Spleen (tissue), 11 donors: ENCODE data around the gene ZNF683. TPM values are rescaled to one million over a fixed set of nuclear protein-coding genes. Genes with fewer than 3 reads are reported as not detected.
A peak's percentile ranks its signal among the peaks of the same experiment; 100 is the strongest.

Source experiments
- DNase-seq: peaks from one replicate; pipeline ENCODE4 v3.0.0-alpha.2; 2020
- H3K27ac ChIP-seq, 8 donors: fragments of 200-600 bp; sonication (generic) in 7 of 8; 1 replicate in 4 of 8; 2 replicates in 4 of 8; pipeline versions ENCODE4 v1.5.0 to v1.8.0; 2016 to 2021; ENCODE audit warnings: inconsistent platforms in 4 of 8, mild to moderate bottlenecking in 4 of 8, moderate library complexity in 1 of 8
- H3K27me3 ChIP-seq, 7 donors: fragments of 200-600 bp; sonication (generic) in 6 of 7; replicated peaks in 1 of 7; 1 replicate in 4 of 7; 2 replicates in 3 of 7; pipeline versions ENCODE4 v1.5.0 to v1.8.0; 2016 to 2021; ENCODE audit warnings: inconsistent platforms in 3 of 7, mild to moderate bottlenecking in 1 of 7
- H3K36me3 ChIP-seq, 6 donors: fragments of 200-600 bp; sonication (generic) in 5 of 6; 1 replicate in 4 of 6; 2 replicates in 2 of 6; pipeline versions ENCODE4 v1.5.0 to v1.8.0; 2016 to 2021; ENCODE audit warnings: inconsistent platforms in 2 of 6
- H3K4me1 ChIP-seq, 6 donors: fragments of 200-600 bp; sonication (generic) in 5 of 6; 1 replicate in 3 of 6; 2 replicates in 3 of 6; pipeline versions ENCODE4 v1.5.0 to v1.8.0; 2016 to 2021; ENCODE audit warnings: inconsistent platforms in 3 of 6
- H3K4me3 ChIP-seq, 8 donors: fragments of 200-600 bp; sonication (generic) in 7 of 8; 1 replicate in 4 of 8; 2 replicates in 4 of 8; pipeline versions ENCODE4 v1.5.0 to v1.8.0; 2016 to 2021; ENCODE audit warnings: inconsistent platforms in 4 of 8, mild to moderate bottlenecking in 4 of 8, moderate library complexity in 2 of 8
- H3K9me3 ChIP-seq, 8 donors: fragments of 200-600 bp; sonication (generic) in 7 of 8; 1 replicate in 4 of 8; 2 replicates in 4 of 8; pipeline versions ENCODE4 v1.5.0 to v1.8.0; 2016 to 2021; ENCODE audit warnings: inconsistent platforms in 4 of 8
- CTCF ChIP-seq, 11 experiments: fragments of 200-600 bp in 7 of 11; fragments of 450-650 bp in 4 of 11; sonication (generic) in 4 of 11; IDR thresholded peaks in 8 of 11; conservative IDR thresholded peaks in 3 of 11; 1 replicate in 7 of 11; 2 replicates in 4 of 11; pipeline versions ENCODE4 v1.4.0 to v1.8.0; 2016 to 2021; ENCODE audit warnings: antibody characterized with exemption in 11 of 11, inconsistent platforms in 4 of 11, mild to moderate bottlenecking in 1 of 11
- POLR2A ChIP-seq, 3 donors: fragments of 450-650 bp; IDR thresholded peaks; one replicate each; pipeline ENCODE4 v1.5.1; 2017; ENCODE audit warnings: antibody characterized with exemption in 3 of 3, mild to moderate bottlenecking in 1 of 3
- POLR2AphosphoS5 ChIP-seq, 3 donors: sonication (generic); formaldehyde crosslinking; IDR thresholded peaks; one replicate each; pipeline ENCODE4 v1.5.1; 2017; ENCODE audit warnings: antibody characterized with exemption in 3 of 3
- WGBS, 5 donors: extraction: QIAGEN DNeasy Blood & Tissue Kit in 3 of 5; methylation state at CpG; one replicate each; pipeline versions ENCODE4 v1.1.5 to v1.1.7; 2013 to 2018; 5-methylcytosine and 5-hydroxymethylcytosine counted together
- intact Hi-C: fragments of 100-400 bp; cut with DNase I; formaldehyde crosslinking; loops from one replicate; pipeline ENCODE4 v1.15.0; 2023; ENCODE audit warnings: low total_unique reads
- polyA plus RNA-seq, 3 donors: library from polyadenylated mRNA; stranded (reverse); fragments of 200-250 nt; gene quantifications; one replicate each; pipeline ENCODE4 v1.2.1, GENCODE V29; 2013
- total RNA-seq, 7 donors: library from RNA; depleted of rRNA in 3 of 7; stranded (reverse); fragments of >200 nt in 3 of 7; fragmentation: NEBNext Ultra II Directional in 4 of 7; extraction: Animal tissue kit (Norgen Biotek cat#: 25700) in 4 of 7; gene quantifications; one replicate each; pipeline versions ENCODE4 v1.1.0 to v1.2.1, GENCODE V29; 2016 to 2021
- donor health status: healthy with polysubstance abuse.
- donor health status: DM: no; HTN: no; CAD: no; lungs with moderate emphysema.
- donor health status: DM: no; HTN: no; CAD: no.
- donor health status: Bipolar disorder and iron deficiency.
- donor health status: healthy.
- donor health status: DM: no; HTN: no; CAD: no.
- donor health status: DM: yes; HTN: yes; CAD: no.

Gene ZNF683
- total and polyA plus RNA-seq, 10 donors = 0.17 to 1.5 (median 0.50) TPM; not detected in 2

GRCh38 chr1:26320896-26321295 lies 51.7 kb downstream of the ZNF683 start:
- 50 to 84% (median 55%) methylated on average over 2 of the region's 2 CpGs for WGBS, 5 donors
- Histone ChIP-seq H3K4me3 (peak overlapping the region in 6 of 8 donors; percentile 14 to 85 (median 65)), H3K4me1 (peaks cover 26 to 77% (median 57%) of the 10 kb centered on the region in 6 donors), H3K9me3 (no peaks in the 10 kb centered on the region), H3K27me3 (no peaks in the 10 kb centered on the region), H3K36me3 (peaks cover 0 to 58% (median 7%) of the 10 kb centered on the region in 6 donors), H3K27ac (peak overlapping the region in 7 of 8 donors; percentile 17 to 92 (median 87))
- TF ChIP-seq POLR2AphosphoS5 (IDR thresholded peaks at IDR 0.05) (peak in 1 of 3 donors; percentile 42), POLR2A (IDR thresholded peaks at IDR 0.05) (no peak)
- intact Hi-C loops = loop anchor here (2.0 kb wide), 1 partner anchor 36 kb away; no protein-coding TSS in a partner anchor
- DNase-seq = no peak

- Histone ChIP-seq H3K36me3 (peaks cover 0 to 37% (median 7%) of the 10 kb centered on the region in 6 donors), H3K27me3 (no peaks in the 10 kb centered on the region), H3K4me1 (peaks cover 34 to 99% (median 81%) of the 10 kb centered on the region in 6 donors), H3K27ac (peak overlapping the region; percentile 57 to 92 (median 84)), H3K9me3 (no peaks in the 10 kb centered on the region), H3K4me3 (peak overlapping the region; percentile 52 to 85 (median 64))
- WGBS, 5 donors = 37 to 52% (median 43%) methylated on average over 8 to 9 of the region's 9 CpGs
- TF ChIP-seq POLR2AphosphoS5 (IDR thresholded peaks at IDR 0.05) = peak in 2 of 3 donors; percentile 65 to 77
- TF ChIP-seq CTCF (IDR thresholded peaks at IDR 0.05 in 8 of 11, conservative IDR thresholded peaks at IDR 0.05 in 3 of 11) = no peak
- intact Hi-C loops = no loop called here
- DNase-seq = peak; percentile 85
Measured at GRCh38 chr1:26318338-26319064, 54.0 kb downstream of the ZNF683 start.

- Histone ChIP-seq H3K27me3 (no peaks in the 10 kb centered on the region), H3K9me3 (no peaks in the 10 kb centered on the region), H3K4me3 (peak within 1 kb of the TSS; percentile 52 to 85 (median 64)), H3K36me3 (peaks cover 0 to 30% (median 7%) of the 10 kb centered on the region in 6 donors), H3K27ac (peak within 1 kb of the TSS; percentile 57 to 92 (median 84)), H3K4me1 (peaks cover 34 to 99% (median 87%) of the 10 kb centered on the region in 6 donors)
- 26 to 37% (median 31%) methylated on average over 10 to 12 of the region's 12 CpGs for WGBS, 5 donors
- DNase-seq = peak; percentile 87
- TF ChIP-seq POLR2A (IDR thresholded peaks at IDR 0.05) (peak in 2 of 3 donors; percentile 49 to 67), CTCF (IDR thresholded peaks at IDR 0.05 in 8 of 11, conservative IDR thresholded peaks at IDR 0.05 in 3 of 11) (no peak), POLR2AphosphoS5 (IDR thresholded peaks at IDR 0.05) (peak; percentile 51 to 95 (median 64))
- intact Hi-C loops = no loop called here
Measured at GRCh38 chr1:26317612-26318337, 54.8 kb downstream of the ZNF683 start, which contains the start of gene CD52. TSS of gene CD52 (plus strand) at chr1:26317958. CDS start at chr1:26318018, 60 bp downstream.

GRCh38 chr1:26317146-26317545 lies 55.4 kb downstream of the ZNF683 start:
- TF ChIP-seq CTCF (IDR thresholded peaks at IDR 0.05 in 8 of 11, conservative IDR thresholded peaks at IDR 0.05 in 3 of 11) = no peak
- no peak for TF ChIP-seq POLR2A (IDR thresholded peaks at IDR 0.05)
- TF ChIP-seq POLR2AphosphoS5 (IDR thresholded peaks at IDR 0.05) = no peak
- peak overlapping the region in 7 of 8 donors; percentile 52 to 85 (median 67) for H3K4me3 ChIP-seq
- DNase-seq = no peak
- WGBS, 5 donors = 50 to 63% (median 60%) methylated on average over 2 of the region's 2 CpGs
- peaks cover 33 to 97% (median 83%) of the 10 kb centered on the region in 6 donors for H3K4me1 ChIP-seq
- H3K9me3 ChIP-seq = no peaks in the 10 kb centered on the region
- peaks cover 0 to 24% (median 6%) of the 10 kb centered on the region in 6 donors for H3K36me3 ChIP-seq
- peak overlapping the region; percentile 57 to 92 (median 84) for H3K27ac ChIP-seq
- no peaks in the 10 kb centered on the region for H3K27me3 ChIP-seq
- intact Hi-C loops = no loop called here
